NCI-H510A treated with DMSO at 0.1 percent for 48 hours (cell line): ENCODE measurements around the gene SETBP1.

Source experiments
- DNase-seq: peaks from one replicate; lab custom pipeline; 2025; lab: John Stamatoyannopoulos, UW

Gene SETBP1

DNA sequence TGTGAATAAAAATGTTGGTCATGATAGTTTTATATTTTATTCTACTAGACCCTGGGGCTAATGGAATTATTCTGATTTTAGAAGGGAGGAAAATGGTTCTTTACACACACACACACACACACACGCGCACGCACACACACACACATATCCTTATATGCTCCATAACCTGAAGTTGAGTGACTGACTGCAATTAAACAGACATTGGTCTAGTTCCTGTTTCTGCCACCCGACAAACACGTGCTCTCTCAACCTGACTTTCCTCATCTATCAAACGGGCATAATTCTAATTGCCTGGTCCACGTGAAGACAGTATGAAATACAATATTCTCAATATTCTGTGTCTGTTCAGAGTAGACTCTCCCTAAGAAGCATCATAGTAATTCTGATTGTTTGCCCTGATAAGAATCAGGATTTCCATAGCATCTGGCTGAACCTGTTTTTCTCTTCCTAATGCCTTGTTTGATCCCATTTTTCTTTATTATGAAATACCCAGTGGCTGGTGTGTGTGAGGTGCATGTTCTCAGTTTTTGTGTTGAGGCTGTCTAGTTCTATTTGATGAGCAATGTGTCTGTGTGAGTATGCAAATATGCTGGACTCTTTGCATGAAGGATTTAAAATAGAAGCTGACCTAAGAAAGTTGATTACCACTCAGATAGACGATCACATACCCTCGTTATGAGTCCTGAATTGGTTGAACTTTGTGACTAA is 51.0 kb downstream of the SETBP1 start:
- no peak for DNase-seq

- no peak for DNase-seq
Observed at GRCh38 chr18:44732238-44732563, 51.5 kb downstream of the SETBP1 start.

DNA sequence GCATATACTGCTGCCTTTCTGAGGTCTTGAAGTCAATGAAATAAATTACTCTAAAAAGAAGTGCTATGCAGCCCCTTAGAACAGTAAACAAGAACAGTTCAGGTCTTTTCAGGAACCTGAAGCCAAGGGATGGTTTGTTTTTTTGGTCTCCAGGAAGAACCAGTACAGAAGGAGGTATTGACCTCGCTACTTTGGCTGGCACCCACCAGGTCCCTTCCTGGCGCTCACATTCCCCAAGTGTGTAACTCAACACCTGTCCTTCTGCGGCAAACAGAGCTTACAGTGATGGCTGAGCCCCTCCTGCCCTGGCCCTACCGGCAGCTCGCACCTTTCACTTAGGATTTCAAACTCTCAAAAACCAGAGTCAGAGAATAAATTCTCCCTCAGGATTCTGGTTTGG is 51.9 kb downstream of the SETBP1 start:
- DNase-seq = peak; percentile 68

DNA sequence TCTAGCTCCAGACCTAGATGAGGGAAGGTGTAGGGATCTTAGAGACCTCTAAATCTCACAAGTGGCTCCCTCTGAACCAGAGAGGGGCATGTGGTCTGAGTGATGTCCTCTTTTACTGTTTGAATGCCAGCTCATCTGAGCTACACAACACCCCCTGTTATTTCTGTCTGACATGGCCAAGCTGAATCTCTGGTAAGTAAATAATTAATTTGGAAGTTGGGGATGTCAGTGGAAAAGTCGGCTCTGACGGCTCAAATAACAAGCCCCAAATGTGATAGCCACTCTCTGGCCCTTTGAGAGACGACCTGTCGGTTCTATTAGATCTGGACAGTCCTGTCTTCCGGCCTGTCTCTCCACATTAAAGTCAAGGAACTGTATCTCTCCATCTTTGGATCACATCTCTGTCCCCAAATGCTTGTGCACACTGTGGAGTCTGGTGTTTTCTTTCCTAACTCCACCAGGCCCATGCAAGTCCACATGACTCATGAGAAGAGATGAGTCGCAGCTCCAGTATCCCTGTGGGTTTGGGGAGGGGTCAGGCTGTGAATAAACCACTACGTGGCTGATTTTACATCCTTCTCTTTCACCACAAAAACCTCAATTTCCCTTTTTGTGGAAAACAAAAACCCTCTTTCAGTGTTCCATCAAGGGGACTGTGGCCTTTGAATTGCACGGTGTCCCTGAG is 52.5 kb downstream of the SETBP1 start:
- no peak for DNase-seq

DNA sequence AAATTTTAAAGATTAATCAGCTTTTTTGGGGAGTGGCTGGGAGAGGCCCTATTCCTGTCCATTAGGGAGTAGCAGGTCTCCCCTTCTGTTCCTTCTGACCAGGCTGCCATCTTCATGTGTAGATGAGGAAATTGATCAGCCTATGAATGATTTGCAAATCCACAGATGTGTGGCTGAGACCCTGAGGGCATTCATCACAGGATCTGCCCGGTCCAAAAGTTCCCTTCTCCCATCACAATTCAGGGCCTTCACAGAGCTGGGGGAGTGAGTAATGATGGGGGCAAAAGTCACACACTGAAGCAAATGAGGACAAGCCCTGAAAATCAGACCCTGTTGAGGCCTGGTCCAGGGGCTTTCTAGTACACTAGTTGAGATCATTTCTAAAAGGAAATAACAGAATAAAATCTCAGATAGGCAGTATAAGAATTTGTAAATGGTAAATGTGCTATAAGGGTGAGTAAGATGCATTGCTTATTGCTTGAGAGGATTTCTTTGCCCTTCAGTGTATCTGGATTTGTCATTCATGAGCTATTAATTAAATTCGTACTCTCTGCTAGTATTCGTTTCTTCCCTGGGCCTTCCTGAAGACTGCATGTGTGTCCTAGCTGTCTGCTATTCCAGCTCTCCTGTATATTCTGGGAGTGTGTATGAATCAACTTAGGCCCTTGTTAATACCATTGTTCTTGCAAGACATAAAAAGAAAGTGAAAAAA is 53.2 kb downstream of the SETBP1 start:
- DNase-seq = no peak

DNA sequence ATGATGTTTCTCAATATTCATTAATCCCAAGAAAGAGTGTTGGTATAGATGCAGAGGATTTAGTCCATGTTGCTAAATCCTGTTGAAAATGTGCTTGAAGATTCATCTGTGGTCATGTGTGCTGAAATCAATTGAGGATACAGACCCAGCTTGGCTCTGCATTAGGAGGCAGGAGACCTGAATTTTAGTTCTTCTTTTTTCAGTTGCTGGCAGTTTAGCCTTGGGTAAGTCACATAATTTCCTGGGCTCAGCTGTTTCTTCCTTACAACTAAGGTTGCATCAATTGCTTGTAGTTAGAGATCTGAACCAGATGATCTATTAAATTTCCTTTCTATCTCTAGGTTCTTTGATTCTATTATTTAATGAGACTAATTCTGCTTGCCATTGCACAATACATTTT is 54.4 kb downstream of the SETBP1 start:
- no peak for DNase-seq

DNA sequence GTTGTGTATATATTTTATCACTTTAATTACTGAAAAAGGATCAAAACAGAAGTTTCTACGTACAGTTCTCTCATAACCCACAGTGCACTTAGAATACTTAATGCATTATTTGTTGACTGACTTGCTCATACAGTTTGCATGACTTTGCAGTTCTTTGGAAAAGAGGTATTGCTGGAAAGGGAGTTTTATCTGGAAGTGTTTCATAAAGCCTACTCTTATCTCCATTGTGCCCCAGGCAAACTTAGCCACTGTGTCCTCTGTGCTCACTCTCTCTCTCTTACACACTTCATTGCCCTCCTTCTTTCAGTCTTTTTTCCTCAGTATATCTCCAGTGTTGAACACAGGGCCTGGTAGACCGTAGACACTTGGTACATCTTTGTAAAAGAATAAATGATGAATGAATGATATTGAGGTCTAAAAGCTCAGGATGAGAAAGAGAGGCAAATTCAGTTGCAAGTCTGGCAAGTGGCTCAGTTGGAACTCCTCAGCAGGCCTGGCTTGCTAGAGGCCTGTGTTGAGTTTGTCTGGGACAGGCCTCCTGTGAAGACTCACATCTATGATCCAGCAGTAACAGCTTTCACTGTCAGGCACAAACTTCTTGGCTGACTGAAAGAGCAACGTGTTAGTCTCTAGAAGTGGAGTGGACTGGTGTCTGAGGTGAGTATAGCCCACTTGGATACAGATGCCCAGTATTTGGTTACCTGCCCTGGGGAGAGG is 56.1 kb downstream of the SETBP1 start:
- no peak for DNase-seq

- no peak for DNase-seq
Observed at GRCh38 chr18:44737623-44738022, 56.9 kb downstream of the SETBP1 start.

DNA sequence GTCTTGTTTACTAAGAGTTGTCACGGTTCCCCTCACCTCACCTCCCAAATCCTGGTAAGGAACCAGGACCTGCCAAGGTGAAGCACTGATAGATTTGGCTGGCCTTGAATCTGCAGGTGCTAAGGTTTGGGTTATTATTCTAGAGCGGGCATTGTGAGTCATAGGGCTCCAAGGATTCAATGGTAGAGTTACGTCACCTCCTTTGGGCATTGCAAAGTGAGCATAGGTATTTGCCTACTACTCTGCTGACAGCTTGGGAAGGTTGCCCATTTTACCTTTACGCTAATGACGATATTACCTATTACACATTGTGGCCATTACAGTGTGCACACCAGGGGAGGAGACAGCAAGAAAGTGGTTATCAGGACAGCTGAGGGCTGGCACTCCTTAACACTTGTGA is 59.3 kb downstream of the SETBP1 start:
- no peak for DNase-seq

- no peak for DNase-seq
Observed at GRCh38 chr18:44741085-44741484, 60.4 kb downstream of the SETBP1 start.

- no peak for DNase-seq
Observed at GRCh38 chr18:44741511-44741910, 60.8 kb downstream of the SETBP1 start.

- no peak for DNase-seq
Observed at GRCh38 chr18:44742126-44742525, 61.4 kb downstream of the SETBP1 start.

GRCh38 chr18:44742718-44743311 is 62.1 kb downstream of the SETBP1 start:
- DNase-seq = no peak

- no peak for DNase-seq
Observed at GRCh38 chr18:44743631-44744030, 62.9 kb downstream of the SETBP1 start.

- DNase-seq = no peak
Observed at GRCh38 chr18:44744161-44745121, 63.8 kb downstream of the SETBP1 start.

DNA sequence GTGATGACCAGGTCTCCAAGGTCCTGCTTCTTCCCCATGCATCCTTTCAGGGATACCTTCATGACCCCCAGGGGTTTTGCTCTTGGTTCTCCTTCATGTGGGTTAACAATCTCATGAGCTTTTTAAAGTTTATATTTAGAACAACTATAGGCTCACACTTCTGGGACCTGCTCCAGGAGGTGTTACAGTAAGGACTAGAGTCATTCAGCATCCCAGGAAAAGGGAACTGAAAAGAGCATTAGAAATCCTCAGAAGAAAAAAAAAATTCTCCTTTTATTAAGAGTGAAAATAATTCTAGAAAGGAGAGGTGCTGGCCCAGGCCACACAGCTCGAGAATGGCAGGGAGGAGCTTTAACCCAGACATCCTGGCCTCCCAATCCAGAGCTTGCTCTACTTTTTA is 66.5 kb downstream of the SETBP1 start:
- DNase-seq = no peak

- DNase-seq = no peak
Observed at GRCh38 chr18:44748582-44748981, 67.9 kb downstream of the SETBP1 start.

DNA sequence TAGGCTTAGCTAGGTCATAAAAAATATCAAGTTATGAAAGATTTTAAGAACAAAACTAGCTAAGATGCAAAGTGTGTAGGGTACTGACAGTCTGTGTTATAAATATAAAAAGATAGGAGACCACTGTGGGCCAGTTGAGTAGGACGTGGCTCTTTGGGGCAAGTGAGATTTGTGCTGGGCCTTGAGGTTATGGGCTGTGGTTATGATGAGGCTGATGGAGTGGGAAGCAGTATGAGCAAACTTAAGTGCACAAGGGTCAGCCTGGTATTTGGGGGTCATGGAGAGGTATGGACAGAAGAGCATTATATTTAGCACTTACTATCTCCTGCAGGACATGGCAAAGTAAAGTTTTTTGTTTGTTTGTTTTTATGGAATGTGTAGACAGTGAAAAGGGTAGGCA is 70.1 kb downstream of the SETBP1 start:
- DNase-seq = no peak

GRCh38 chr18:44754567-44754966 is 73.9 kb downstream of the SETBP1 start:
- no peak for DNase-seq

GRCh38 chr18:44758861-44759631 is 78.4 kb downstream of the SETBP1 start:
- DNase-seq = no peak
